HEK293 (cell line): ENCODE measurements around the gene STAG3.
A peak's percentile ranks its signal among the peaks of the same experiment; 100 is the strongest.

Experiments
- CTCF ChIA-PET: fragments of 350-600 bp; formaldehyde crosslinking; extraction: SDS; loops from one replicate; lab custom pipeline; 2021; ENCODE audit warnings: antibody characterized with exemption; lab: Yijun Ruan, JAX
- POLR2A ChIA-PET: fragments of 300-600 bp; formaldehyde crosslinking; extraction: SDS; loops from one replicate; lab custom pipeline; 2020; ENCODE audit warnings: antibody characterized with exemption, inconsistent platforms; lab: Yijun Ruan, JAX
- H3K27ac ChIP-seq: fragments of 200-500 bp; sonication (Bioruptor generic); 2 replicates; pipeline ENCODE4 v1.5.1; 2014; ENCODE audit warnings: low read depth, low read length, control low read depth, inconsistent platforms; ENCODE audit errors: extremely low read depth
- H3K36me3 ChIP-seq, 2 experiments: fragments of 200-500 bp in 1 of 2; sonication (Bioruptor generic) in 1 of 2; 1 replicate in 1 of 2; 2 replicates in 1 of 2; pipeline ENCODE4 v1.5.1; 2014 to 2017; ENCODE audit warnings: inconsistent platforms in 2 of 2, low read length in 2 of 2; ENCODE audit not compliant: control insufficient read depth in 2 of 2, insufficient read depth in 1 of 2
- H3K4me1 ChIP-seq: fragments of 200-500 bp; sonication (Bioruptor generic); 2 replicates; pipeline ENCODE4 v1.5.1; 2014; ENCODE audit warnings: mild to moderate bottlenecking, low read length, inconsistent platforms; ENCODE audit not compliant: control insufficient read depth, insufficient read depth
- H3K4me3 ChIP-seq: 2 replicates; pipeline ENCODE4 v1.5.1; 2011; ENCODE audit warnings: low read depth, mild to moderate bottlenecking, control low read depth, low read length, moderate library complexity
- H3K9me3 ChIP-seq: fragments of 200-500 bp; sonication (Bioruptor generic); 2 replicates; pipeline ENCODE4 v1.5.1; 2014; ENCODE audit warnings: low read depth, low read length, inconsistent platforms; ENCODE audit not compliant: control insufficient read depth, insufficient read depth
- EGR2 ChIP-seq: fragments of 450-650 bp; formaldehyde crosslinking; IDR thresholded peaks from 2 replicates; pipeline ENCODE4 v1.5.1; 2016; ENCODE audit warnings: low read depth, missing biosample characterization, missing genetic modification characterization
- FEZF1 ChIP-seq: fragments of 450-650 bp; formaldehyde crosslinking; IDR thresholded peaks from 2 replicates; pipeline ENCODE4 v1.5.1; 2016; ENCODE audit warnings: missing biosample characterization, missing genetic modification characterization
- HOXD13 ChIP-seq: sonication (generic); formaldehyde crosslinking; IDR thresholded peaks from 2 replicates; pipeline ENCODE4 v1.8.0; 2022; ENCODE audit warnings: missing genetic modification reagents, borderline replicate concordance
- SCRT1 ChIP-seq: fragments of 450-650 bp; formaldehyde crosslinking; IDR thresholded peaks from 2 replicates; pipeline ENCODE4 v1.5.1; 2016; ENCODE audit warnings: missing biosample characterization, missing genetic modification characterization, borderline replicate concordance
- SCRT2 ChIP-seq: fragments of 450-650 bp; formaldehyde crosslinking; IDR thresholded peaks from 2 replicates; pipeline ENCODE4 v1.5.1; 2016; ENCODE audit warnings: missing biosample characterization, missing genetic modification characterization
- WT1 ChIP-seq: fragments of 450-650 bp; formaldehyde crosslinking; IDR thresholded peaks from 2 replicates; pipeline ENCODE4 v1.5.1; 2016; ENCODE audit warnings: missing biosample characterization, missing genetic modification characterization
- ZBTB1 ChIP-seq: fragments of 450-650 bp; formaldehyde crosslinking; IDR thresholded peaks from 2 replicates; pipeline ENCODE4 v1.5.1; 2016; ENCODE audit warnings: missing biosample characterization, missing genetic modification characterization
- ZFHX2 ChIP-seq: fragments of 450-650 bp; formaldehyde crosslinking; conservative IDR thresholded peaks from 2 replicates; pipeline ENCODE4 v1.5.1; 2016; ENCODE audit warnings: missing biosample characterization, missing genetic modification characterization
- ZIC2 ChIP-seq: fragments of 450-650 bp; formaldehyde crosslinking; IDR thresholded peaks from 2 replicates; pipeline ENCODE4 v1.5.1; 2016; ENCODE audit warnings: missing biosample characterization, missing genetic modification characterization
- ZNF138 ChIP-seq: fragments of 450-650 bp; formaldehyde crosslinking; IDR thresholded peaks from 2 replicates; pipeline ENCODE4 v1.5.1; 2016; ENCODE audit warnings: missing biosample characterization, missing genetic modification characterization, borderline replicate concordance
- ZNF184 ChIP-seq: fragments of 450-650 bp; IDR thresholded peaks from 2 replicates; pipeline ENCODE4 v1.5.1; 2018; ENCODE audit warnings: missing biosample characterization, mild to moderate bottlenecking, missing genetic modification characterization
- ZNF24 ChIP-seq: fragments of 450-650 bp; formaldehyde crosslinking; IDR thresholded peaks from 2 replicates; pipeline ENCODE4 v1.5.1; 2016; ENCODE audit warnings: missing biosample characterization, missing genetic modification characterization
- ZNF391 ChIP-seq: fragments of 450-650 bp; formaldehyde crosslinking; IDR thresholded peaks from 2 replicates; pipeline ENCODE4 v1.5.1; 2016; ENCODE audit warnings: low read depth, missing biosample characterization, missing genetic modification characterization, borderline replicate concordance
- ZNF768 ChIP-seq: fragments of 450-650 bp; formaldehyde crosslinking; IDR thresholded peaks from 2 replicates; pipeline ENCODE4 v1.5.1; 2018; ENCODE audit warnings: missing biosample characterization, mild to moderate bottlenecking, missing genetic modification characterization
- ZNF792 ChIP-seq: fragments of 450-650 bp; formaldehyde crosslinking; IDR thresholded peaks from 2 replicates; pipeline ENCODE4 v1.5.1; 2016; ENCODE audit warnings: missing biosample characterization, missing genetic modification characterization
- ZXDB ChIP-seq: fragments of 450-650 bp; formaldehyde crosslinking; IDR thresholded peaks from 2 replicates; pipeline ENCODE4 v1.5.1; 2016; ENCODE audit warnings: missing biosample characterization, missing genetic modification characterization
- TF ChIP-seq, protein P1 (sequence below): fragments of 450-650 bp; formaldehyde crosslinking; IDR thresholded peaks from 2 replicates; pipeline ENCODE4; 2016; ENCODE audit warnings: missing biosample characterization, missing genetic modification characterization
- TF ChIP-seq, protein P2 (sequence below): fragments of 450-650 bp; formaldehyde crosslinking; IDR thresholded peaks from 2 replicates; pipeline ENCODE4 v1.5.1; 2016; ENCODE audit warnings: missing biosample characterization, missing genetic modification characterization
- TF ChIP-seq, protein P3 (sequence below): fragments of 450-650 bp; formaldehyde crosslinking; IDR thresholded peaks from 2 replicates; pipeline ENCODE4 v1.5.1; 2016; ENCODE audit warnings: missing biosample characterization, missing genetic modification characterization
- TF ChIP-seq, protein P4 (sequence below): fragments of 450-650 bp; formaldehyde crosslinking; IDR thresholded peaks from 2 replicates; pipeline ENCODE4 v1.5.1; 2016; ENCODE audit warnings: missing biosample characterization, missing genetic modification characterization

STAG3 gene

DNA sequence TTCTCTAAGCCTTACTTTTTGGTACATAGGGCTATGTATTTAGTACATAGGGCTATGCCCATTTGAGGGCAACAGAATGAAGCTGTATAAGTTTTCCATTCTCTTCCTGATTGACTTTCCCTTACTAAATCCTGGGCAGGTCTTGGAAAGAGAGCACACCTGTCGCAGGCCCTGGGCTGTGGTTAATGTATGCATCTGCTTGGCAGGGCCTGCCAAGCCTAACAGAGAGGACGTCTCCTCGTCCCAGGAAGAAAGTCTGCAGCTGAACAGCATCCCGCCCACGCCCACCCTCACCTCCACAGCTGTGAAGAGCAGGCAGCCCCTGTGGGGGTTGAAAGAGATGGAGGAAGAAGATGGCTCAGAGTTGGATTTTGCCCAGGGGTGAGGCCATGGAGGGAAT, 33.1 kb downstream of the STAG3 start:
- Histone ChIP-seq H3K9me3 (no peaks in the 10 kb centered on the region), H3K36me3 (no peaks in the 10 kb centered on the region), H3K4me1 (no peaks in the 10 kb centered on the region), H3K4me3 (no peak overlapping the region), H3K27ac (no peak overlapping the region)
- ChIA-PET CTCF (interaction anchor here (0.6 to 6.8 kb wide), 5 partner anchors 7 to 423 kb away, joined by 3 to 55 read pairs (median 7); no protein-coding TSS in a partner anchor), POLR2A (no interaction called here)
- TF ChIP-seq SCRT1 (tag by site-specific recombination) (peak; percentile 56; the same call in 1 of the 2 replicates), EGR2 (tag by site-specific recombination) (0 out of 2 replicates have a peak, but pooled peaks have one; percentile 35), SCRT2 (peak; percentile 85), ZFHX2 (tag by site-specific recombination) (peak; percentile 17; the same call in 1 of the 2 replicates)
- TF ChIP-seq, protein P1, sequence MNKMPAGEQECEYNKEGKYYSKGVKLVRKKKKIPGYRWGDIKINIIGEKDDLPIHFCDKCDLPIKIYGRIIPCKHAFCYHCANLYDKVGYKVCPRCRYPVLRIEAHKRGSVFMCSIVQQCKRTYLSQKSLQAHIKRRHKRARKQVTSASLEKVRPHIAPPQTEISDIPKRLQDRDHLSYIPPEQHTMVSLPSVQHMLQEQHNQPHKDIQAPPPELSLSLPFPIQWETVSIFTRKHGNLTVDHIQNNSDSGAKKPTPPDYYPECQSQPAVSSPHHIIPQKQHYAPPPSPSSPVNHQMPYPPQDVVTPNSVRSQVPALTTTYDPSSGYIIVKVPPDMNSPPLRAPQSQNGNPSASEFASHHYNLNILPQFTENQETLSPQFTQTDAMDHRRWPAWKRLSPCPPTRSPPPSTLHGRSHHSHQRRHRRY, result no peak

DNA sequence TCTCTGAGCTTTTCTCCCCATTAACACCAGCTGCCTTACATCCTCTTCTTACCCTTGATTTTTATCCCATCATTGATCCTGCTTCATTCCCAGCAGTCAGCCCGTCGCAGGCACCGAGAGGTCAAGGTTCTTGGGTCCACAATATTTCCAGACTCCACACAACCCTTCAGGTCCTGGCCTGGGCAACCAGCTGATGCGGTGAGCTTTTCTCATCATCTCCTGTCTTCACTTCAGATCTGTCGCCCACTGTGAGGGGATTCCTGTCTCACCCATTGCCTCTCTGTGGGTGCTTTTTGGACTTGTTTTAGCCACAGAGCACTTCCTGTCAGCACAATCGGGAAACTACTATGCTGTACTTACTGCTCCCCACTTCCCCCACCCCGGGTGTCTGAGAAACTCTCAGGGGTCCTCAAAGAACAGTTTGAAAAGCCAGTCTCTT, 33.6 kb downstream of the STAG3 start:
- CTCF ChIA-PET, result interaction anchor here (1.5 to 6.8 kb wide), 2 partner anchors 18 to 79 kb away, joined by 4 to 55 read pairs; no protein-coding TSS in a partner anchor
- TF ChIP-seq FEZF1 (tag by site-specific recombination) (no peak), ZBTB1 (tag by site-specific recombination) (no peak), ZIC2 (tag by site-specific recombination) (no peak), ZNF138 (tag by site-specific recombination) (no peak), ZNF768 (tag by site-specific recombination) (no peak), ZNF792 (no peak), ZNF24 (no peak), ZXDB (no peak), WT1 (tag by site-specific recombination) (no peak), ZNF391 (tag by site-specific recombination) (no peak), HOXD13 (CRISPR knock-in tag) (no peak), ZNF184 (tag by site-specific recombination) (no peak)
- TF ChIP-seq, protein P2, sequence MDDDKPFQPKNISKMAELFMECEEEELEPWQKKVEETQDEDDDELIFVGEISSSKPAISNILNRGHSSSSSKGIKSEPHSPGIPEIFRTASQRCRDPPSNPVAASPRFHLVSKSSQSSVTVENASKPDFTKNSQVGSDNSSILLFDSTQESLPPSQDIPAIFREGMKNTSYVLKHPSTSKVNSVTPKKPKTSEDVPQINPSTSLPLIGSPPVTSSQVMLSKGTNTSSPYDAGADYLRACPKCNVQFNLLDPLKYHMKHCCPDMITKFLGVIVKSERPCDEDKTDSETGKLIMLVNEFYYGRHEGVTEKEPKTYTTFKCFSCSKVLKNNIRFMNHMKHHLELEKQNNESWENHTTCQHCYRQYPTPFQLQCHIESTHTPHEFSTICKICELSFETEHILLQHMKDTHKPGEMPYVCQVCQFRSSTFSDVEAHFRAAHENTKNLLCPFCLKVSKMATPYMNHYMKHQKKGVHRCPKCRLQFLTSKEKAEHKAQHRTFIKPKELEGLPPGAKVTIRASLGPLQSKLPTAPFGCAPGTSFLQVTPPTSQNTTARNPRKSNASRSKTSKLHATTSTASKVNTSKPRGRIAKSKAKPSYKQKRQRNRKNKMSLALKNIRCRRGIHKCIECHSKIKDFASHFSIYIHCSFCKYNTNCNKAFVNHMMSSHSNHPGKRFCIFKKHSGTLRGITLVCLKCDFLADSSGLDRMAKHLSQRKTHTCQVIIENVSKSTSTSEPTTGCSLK, result no peak
- TF ChIP-seq, protein P3, sequence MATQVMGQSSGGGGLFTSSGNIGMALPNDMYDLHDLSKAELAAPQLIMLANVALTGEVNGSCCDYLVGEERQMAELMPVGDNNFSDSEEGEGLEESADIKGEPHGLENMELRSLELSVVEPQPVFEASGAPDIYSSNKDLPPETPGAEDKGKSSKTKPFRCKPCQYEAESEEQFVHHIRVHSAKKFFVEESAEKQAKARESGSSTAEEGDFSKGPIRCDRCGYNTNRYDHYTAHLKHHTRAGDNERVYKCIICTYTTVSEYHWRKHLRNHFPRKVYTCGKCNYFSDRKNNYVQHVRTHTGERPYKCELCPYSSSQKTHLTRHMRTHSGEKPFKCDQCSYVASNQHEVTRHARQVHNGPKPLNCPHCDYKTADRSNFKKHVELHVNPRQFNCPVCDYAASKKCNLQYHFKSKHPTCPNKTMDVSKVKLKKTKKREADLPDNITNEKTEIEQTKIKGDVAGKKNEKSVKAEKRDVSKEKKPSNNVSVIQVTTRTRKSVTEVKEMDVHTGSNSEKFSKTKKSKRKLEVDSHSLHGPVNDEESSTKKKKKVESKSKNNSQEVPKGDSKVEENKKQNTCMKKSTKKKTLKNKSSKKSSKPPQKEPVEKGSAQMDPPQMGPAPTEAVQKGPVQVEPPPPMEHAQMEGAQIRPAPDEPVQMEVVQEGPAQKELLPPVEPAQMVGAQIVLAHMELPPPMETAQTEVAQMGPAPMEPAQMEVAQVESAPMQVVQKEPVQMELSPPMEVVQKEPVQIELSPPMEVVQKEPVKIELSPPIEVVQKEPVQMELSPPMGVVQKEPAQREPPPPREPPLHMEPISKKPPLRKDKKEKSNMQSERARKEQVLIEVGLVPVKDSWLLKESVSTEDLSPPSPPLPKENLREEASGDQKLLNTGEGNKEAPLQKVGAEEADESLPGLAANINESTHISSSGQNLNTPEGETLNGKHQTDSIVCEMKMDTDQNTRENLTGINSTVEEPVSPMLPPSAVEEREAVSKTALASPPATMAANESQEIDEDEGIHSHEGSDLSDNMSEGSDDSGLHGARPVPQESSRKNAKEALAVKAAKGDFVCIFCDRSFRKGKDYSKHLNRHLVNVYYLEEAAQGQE, result no peak
- TF ChIP-seq, protein P1, result no peak
- TF ChIP-seq, protein P4, sequence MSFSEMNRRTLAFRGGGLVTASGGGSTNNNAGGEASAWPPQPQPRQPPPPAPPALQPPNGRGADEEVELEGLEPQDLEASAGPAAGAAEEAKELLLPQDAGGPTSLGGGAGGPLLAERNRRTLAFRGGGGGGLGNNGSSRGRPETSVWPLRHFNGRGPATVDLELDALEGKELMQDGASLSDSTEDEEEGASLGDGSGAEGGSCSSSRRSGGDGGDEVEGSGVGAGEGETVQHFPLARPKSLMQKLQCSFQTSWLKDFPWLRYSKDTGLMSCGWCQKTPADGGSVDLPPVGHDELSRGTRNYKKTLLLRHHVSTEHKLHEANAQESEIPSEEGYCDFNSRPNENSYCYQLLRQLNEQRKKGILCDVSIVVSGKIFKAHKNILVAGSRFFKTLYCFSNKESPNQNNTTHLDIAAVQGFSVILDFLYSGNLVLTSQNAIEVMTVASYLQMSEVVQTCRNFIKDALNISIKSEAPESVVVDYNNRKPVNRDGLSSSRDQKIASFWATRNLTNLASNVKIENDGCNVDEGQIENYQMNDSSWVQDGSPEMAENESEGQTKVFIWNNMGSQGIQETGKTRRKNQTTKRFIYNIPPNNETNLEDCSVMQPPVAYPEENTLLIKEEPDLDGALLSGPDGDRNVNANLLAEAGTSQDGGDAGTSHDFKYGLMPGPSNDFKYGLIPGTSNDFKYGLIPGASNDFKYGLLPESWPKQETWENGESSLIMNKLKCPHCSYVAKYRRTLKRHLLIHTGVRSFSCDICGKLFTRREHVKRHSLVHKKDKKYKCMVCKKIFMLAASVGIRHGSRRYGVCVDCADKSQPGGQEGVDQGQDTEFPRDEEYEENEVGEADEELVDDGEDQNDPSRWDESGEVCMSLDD, result no peak

More for the DNA sequence above, 33.6 kb downstream of the STAG3 start:
- no peaks in the 10 kb centered on the region for H3K36me3 ChIP-seq
- no peak overlapping the region for H3K27ac ChIP-seq
- H3K4me3 ChIP-seq, result no peak overlapping the region
- POLR2A ChIA-PET, result no interaction called here
- no peaks in the 10 kb centered on the region for H3K9me3 ChIP-seq
- H3K4me1 ChIP-seq, result no peaks in the 10 kb centered on the region
